Erythroblast (primary cell): ENCODE measurements around the gene PARP12.
"Not testable (repeated sequence)": the region's sequence is repeated elsewhere in the genome, so short reads cannot be mapped to it uniquely, and the experiment has no call there.

Source experiments
- DNase-seq, 2 experiments: peaks; one replicate each; lab custom pipeline; 2025; lab: John Stamatoyannopoulos, UW
- GATA1 ChIP-seq: IDR thresholded peaks from 2 replicates; pipeline ENCODE4 v1.6.1; 2011; ENCODE audit warnings: low read depth, mild to moderate bottlenecking, control low read depth, low read length, moderate library complexity
- POLR2A ChIP-seq: IDR thresholded peaks from 2 replicates; pipeline ENCODE4 v1.6.1; 2011; ENCODE audit warnings: mild to moderate bottlenecking, low read length

PARP12 gene, protein sequence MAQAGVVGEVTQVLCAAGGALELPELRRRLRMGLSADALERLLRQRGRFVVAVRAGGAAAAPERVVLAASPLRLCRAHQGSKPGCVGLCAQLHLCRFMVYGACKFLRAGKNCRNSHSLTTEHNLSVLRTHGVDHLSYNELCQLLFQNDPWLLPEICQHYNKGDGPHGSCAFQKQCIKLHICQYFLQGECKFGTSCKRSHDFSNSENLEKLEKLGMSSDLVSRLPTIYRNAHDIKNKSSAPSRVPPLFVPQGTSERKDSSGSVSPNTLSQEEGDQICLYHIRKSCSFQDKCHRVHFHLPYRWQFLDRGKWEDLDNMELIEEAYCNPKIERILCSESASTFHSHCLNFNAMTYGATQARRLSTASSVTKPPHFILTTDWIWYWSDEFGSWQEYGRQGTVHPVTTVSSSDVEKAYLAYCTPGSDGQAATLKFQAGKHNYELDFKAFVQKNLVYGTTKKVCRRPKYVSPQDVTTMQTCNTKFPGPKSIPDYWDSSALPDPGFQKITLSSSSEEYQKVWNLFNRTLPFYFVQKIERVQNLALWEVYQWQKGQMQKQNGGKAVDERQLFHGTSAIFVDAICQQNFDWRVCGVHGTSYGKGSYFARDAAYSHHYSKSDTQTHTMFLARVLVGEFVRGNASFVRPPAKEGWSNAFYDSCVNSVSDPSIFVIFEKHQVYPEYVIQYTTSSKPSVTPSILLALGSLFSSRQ

DNA sequence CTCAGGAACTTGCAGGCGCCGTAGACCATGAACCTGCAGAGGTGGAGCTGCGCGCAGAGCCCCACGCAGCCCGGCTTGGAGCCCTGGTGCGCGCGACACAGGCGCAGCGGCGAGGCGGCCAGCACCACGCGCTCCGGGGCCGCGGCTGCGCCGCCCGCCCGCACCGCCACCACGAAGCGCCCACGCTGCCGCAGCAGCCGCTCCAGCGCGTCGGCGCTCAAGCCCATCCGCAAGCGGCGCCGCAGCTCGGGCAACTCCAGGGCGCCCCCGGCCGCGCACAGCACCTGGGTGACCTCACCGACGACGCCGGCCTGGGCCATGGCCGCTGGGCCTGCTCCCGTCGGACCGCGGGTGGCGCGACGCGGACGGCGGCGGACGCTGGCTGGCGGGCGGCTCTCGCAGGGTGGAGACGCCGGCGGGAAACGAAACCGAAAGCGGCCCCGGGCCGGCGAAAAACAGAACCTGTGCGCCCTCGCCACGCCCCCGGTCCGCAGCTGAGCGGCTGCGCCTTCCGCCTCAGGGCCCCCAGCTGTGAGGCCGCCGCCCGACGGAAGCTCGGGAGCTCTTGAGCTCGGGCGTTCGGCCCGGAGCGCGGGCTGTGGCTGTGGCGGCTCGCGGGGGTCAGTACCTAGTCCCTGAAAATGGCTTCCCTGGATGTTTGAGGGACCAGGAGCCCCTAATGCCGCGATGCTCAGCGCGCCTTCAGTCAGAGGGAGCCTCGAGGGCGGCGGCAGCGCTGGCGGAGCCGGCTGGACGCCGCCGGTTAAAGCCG lies at the start of gene PARP12:
PARP12 (minus strand) TSS at position 424 of the 772 bp plus-strand sequence; CDS start at position 320, 104 bp downstream.
- no peak for TF ChIP-seq GATA1
- TF ChIP-seq POLR2A: peak; percentile 71
- peak; percentile 92 to 96 for DNase-seq

DNA sequence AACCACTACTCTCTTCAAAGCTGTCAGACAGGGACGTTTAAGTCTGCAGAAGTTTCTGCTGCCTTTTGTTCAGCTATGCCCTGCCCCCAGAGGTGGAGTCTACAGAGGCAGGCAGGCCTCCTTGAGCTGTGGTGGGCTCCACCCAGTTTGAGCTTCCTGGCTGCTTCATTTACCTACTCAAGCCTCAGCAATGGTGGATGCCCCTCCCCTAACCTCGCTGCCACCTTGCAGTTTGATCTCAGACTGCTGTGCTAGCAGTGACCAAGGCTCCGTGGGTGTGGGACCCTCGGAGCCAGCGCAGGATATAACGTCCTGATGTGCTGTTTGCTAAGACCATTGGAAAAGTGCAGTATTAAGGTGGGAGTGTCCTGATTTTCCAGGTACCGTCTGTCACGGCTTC lies 46.0 kb upstream of the PARP12 start:
- not testable (repeated sequence) for DNase-seq

DNA sequence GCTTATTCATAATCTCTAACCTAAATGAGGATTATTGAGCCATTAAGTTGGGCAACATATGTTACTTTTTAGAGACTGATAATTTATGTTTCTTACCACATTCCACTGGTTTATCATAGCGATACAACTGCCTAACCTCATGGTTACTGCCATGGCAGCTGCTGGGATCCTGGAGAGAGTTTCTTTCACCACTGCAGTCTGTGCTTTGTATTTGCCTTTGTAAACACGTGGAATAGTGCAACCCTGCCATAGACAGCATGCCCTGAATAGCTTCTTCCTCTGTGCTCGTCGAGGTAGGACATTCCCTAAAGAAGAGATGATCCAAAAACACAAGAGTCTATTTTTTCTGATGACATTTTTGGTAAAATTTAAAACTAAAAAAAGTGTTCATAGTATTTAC lies 33.7 kb upstream of the PARP12 start:
- DNase-seq: no peak
- TF ChIP-seq POLR2A (no peak), GATA1 (no peak)

DNA sequence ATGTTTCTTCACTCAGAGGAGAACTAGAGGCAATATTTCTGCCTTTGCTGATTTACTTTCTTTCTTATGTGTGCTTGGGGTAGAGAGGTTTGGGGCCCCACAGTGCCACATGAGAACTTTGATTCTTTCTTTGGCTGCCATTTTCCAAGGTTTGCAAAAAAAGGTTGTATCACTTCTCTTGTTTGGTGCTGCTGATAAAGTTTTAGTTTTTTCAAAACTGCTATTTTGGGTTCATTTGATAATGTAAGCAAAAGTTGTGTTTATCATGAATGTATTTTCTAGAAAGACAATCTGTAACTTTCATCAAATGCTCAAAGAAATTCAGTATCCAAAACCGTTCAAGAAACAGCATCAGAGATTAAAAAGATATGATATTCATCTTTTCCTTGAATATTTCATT lies 30.6 kb upstream of the PARP12 start:
- TF ChIP-seq GATA1 (no peak), POLR2A (no peak)
- DNase-seq: no peak

DNA sequence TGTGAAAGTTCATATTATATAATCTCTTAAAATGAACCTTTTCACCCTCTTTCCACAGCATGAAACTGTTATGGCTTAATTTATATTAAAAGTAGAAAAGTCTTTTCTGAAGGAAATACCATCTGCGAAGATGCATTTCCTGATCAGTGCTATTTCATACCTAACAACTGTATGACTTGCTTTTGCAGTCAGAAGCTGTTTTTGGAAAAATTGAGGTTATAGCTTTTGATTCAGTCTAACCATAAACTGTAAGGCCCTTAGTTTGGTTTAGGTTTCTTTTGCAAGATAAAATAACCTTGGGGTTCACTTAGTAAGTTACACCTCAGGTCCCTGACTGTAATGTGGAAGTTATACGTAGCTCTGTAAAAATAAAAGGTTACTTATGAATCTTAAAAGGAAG lies 22.7 kb upstream of the PARP12 start:
- TF ChIP-seq POLR2A: no peak
- DNase-seq: no peak

DNA sequence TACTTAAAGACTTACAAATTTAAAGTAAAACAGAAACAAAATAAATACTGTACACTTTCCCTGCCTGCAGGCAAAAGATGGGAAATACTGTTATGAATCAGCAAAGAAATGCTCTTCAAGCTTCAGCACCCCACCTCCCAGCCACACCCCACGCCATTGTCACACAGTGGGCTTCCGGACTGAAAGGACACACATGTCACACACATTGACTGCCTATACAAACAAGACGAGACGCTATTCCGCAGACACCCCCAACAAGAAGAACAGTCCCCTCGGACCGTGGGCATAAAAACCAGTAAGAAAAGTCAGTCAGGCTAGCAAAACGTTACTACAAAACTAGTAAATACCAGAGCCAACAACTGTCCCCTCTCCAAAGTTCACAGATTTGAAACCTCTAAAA lies 22.2 kb upstream of the PARP12 start:
- TF ChIP-seq POLR2A: no peak
- no peak for TF ChIP-seq GATA1
- DNase-seq: peak; percentile 8 to 11

DNA sequence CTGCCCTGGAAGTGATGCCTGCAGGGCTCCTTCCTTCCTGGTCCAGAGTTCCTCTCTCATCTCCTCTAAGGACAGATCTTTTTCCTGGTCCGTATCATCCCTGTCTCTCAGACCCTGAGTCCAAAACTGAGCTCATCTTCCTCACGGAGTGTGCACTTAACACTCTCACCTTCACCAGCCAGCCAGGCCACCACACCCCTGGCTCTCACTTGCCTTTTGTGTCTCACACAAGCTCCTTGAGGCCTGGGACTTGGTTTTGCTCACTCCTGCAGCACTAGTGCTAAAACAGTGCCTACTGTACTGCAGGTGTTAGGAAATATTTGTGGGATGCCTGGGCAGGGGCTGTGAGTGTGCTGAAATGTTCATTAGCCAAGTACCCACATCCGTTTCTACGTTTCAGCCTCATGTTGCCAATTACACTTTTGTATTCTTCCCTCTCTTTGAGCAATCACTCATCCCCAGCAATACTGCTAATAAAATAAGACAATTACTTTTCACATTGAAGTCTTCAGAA lies 21.4 kb upstream of the PARP12 start:
- no peak for DNase-seq
- TF ChIP-seq POLR2A: no peak
- no peak for TF ChIP-seq GATA1

DNA sequence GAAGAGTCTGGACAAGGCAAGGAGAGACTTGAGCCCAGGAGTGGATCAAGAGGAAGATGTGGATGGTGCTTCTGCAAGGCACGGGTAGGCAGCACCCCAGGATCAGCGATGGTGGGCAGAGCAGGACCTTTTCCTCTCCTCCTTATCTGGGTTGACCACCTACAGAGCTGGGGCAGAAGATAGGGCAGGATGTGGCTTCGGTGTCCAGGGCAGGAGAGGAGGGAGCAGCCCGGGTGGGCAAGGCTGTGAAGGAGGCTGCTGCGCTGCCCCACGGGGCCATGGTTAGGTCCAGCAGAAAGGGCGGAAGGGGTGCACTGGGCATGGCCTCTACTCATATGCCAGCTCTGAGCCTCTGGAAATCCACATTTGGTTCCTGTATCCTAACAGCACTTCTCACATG lies 20.0 kb upstream of the PARP12 start:
- peak; percentile 41 to 70 for DNase-seq
- TF ChIP-seq GATA1 (no peak), POLR2A (no peak)

DNA sequence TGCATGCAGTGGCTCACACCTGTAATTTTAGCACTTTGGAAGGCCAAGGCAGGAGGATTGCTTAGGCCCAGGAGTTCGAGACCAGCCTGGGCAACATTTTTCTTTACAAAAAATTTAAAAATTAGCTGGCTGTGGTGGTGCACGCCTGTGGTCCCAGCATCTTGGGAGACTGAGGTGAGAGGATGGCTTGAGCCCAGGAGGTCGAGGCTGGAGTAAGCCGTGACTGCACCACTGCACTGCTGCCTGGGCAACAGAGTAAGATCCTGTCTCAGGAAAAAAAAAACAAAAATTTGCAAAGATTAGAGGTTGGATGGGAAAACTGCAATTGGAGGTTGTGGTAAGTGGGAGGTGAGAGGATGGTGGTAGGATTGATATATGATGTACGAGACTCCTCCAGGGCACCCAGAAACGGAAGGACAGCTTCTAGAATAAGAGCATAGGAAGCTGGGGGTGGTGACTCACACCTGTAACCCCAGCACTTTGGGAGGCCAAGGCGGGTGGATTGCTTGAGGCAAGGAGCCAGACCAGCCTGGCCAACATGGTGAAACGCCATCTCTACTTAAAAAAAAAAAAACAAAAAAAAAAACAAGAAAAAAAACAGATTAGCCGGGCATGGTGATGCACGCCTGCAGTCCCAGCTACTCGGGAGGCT lies 19.1 kb upstream of the PARP12 start:
- TF ChIP-seq GATA1 (no peak), POLR2A (no peak)
- no peak for DNase-seq

DNA sequence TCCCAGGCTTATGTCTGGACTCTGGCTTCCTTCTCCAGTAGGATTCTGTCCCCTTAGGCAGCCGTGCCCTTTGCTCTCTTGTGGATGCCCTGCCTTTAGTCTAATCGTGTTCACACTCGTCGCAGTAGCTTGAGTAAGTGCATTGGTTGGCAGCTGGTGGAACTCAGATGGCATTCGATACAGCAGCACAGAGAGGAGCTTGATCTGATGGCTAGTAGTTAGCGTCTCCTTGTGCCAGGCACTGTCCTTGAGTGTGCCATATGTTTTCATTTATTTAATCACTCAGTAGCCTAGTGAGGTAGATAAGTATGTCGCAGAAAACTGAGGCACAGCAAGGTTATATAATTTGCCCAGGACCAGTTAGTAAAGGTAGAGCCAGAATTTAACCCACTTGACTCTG lies 18.2 kb upstream of the PARP12 start:
- TF ChIP-seq GATA1: no peak
- TF ChIP-seq POLR2A: no peak

DNA sequence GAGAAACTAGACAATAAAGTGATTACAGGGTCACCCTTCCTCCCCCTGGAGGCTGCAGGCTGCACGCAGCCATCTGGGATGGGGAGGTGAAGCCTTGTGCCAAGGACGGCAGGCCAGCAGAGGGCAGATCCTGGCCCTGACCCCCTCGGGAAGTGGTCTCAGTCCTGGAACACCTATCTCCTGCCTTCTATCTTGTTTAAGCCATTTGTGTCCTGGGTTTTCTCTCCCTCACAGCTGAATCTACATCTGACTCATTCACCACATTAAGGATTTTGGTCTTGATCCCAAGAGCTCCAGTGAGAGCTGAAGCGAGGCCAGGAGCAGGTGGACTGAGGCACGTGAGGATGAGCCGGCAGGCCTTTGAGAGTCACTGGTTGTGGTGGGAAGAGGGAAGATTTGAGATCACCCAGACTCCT lies 16.4 kb upstream of the PARP12 start:
- TF ChIP-seq GATA1 (no peak), POLR2A (no peak)
- peak; percentile 49 to 51 for DNase-seq

More for the DNA sequence above, 18.2 kb upstream of the PARP12 start:
- DNase-seq: no peak

DNA sequence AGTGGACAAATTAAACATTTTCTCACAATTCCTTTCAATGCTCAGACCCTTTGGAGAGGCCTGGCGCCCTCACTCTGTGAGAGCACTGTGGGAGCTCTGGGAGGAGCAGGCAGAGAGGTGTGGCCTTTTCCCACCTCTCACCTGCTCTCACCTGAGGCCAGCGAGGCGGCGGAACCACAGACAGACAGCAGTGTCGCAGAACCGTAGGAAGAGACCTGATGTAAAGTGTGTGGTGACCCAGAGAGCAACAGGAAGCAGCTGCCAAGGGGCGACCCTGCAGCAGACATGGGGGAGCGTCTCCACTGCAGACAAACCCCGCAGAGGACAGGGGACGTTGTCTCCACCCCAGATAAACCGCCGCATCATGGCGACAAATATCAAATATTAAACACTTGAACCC lies 15.6 kb upstream of the PARP12 start:
- no peak for TF ChIP-seq GATA1
- DNase-seq: no peak

DNA sequence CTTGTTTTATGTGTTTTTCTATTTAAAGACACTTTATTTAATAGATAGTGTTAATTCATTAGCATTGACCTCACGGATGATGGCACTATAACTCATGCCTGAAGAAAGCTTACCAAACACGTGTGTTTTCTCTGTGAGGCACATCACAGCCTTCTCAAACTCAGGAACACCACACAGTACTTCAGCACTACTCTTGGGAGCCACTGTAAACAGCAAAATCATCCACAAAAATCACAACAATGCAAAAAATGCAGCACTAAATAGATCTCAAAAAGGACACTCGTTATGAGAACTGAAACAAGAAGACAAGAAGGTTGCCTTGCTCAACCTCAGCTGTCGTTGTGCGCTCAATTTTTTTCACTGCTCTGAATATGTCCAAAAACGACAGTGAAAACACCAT lies 12.0 kb upstream of the PARP12 start:
- TF ChIP-seq GATA1: no peak
- no peak for TF ChIP-seq POLR2A
- no peak for DNase-seq

DNA sequence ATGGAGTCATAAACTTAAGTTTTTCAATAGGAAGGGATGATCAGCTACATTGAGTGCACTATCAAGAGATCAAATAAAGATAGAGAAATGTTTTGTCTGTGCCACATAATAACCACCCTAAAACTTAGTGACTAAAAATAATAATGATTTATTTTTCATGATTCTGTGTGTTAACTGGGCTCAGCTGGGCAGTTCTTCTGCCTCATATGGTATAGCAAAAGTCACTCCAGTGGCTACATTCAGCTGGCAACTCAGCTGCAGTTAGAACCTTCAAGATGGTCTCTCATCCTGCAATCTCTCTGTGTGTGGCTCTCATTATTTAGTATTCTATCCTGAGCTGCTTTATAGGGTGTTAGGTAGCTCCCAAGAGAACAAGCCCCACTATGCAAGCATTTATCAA lies 7.8 kb upstream of the PARP12 start:
- DNase-seq: no peak
- TF ChIP-seq GATA1 (no peak), POLR2A (no peak)
